Transverse colon (tissue), 4 donors: ENCODE data around the gene ZDHHC14. TPM values are rescaled to one million over a fixed set of nuclear protein-coding genes. Genes with fewer than 3 reads are reported as not detected.

Experiments used
- DNase-seq: peaks from one replicate; pipeline ENCODE4 v3.0.0-alpha.2; 2019
- H3K27ac ChIP-seq, 4 donors: fragments of 200-600 bp; sonication (generic); 2 replicates each; pipeline ENCODE4 v1.5.1; 2016 to 2018; ENCODE audit warnings: inconsistent platforms in 4 of 4
- H3K27me3 ChIP-seq: fragments of 200-600 bp; sonication (generic); 2 replicates; pipeline ENCODE4 v1.5.1; 2017; ENCODE audit warnings: inconsistent platforms
- H3K36me3 ChIP-seq, 4 donors: fragments of 200-600 bp; sonication (generic); 2 replicates each; pipeline ENCODE4 v1.5.1; 2017 to 2019; ENCODE audit warnings: inconsistent platforms in 4 of 4
- H3K4me1 ChIP-seq, 4 donors: fragments of 200-600 bp; sonication (generic); 2 replicates each; pipeline ENCODE4 v1.5.1; 2017 to 2020; ENCODE audit warnings: inconsistent platforms in 4 of 4
- H3K4me3 ChIP-seq, 4 donors: fragments of 200-600 bp; sonication (generic); 1 replicate in 1 of 4; 2 replicates in 3 of 4; pipeline versions ENCODE4 v1.5.1 to v1.6.1; 2017 to 2019; ENCODE audit warnings: inconsistent platforms in 4 of 4
- H3K9me3 ChIP-seq, 2 donors: fragments of 200-600 bp; sonication (generic); 2 replicates each; pipeline ENCODE4 v1.5.1; 2017 to 2019; ENCODE audit warnings: inconsistent platforms in 2 of 2
- EP300 ChIP-seq: sonication (generic); formaldehyde crosslinking; IDR thresholded peaks from one replicate; pipeline ENCODE4 v1.6.1; 2017; ENCODE audit warnings: antibody characterized with exemption, low read depth
- POLR2A ChIP-seq: fragments of 450-650 bp; IDR thresholded peaks from one replicate; pipeline ENCODE4 v1.6.1; 2016; ENCODE audit warnings: antibody characterized with exemption, mild to moderate bottlenecking, moderate library complexity
- POLR2AphosphoS5 ChIP-seq, 3 donors: sonication (generic); formaldehyde crosslinking; IDR thresholded peaks; one replicate each; pipeline ENCODE4 v1.6.1; 2016; ENCODE audit warnings: antibody characterized with exemption in 3 of 3
- WGBS, 2 donors: methylation state at CpG; one replicate each; pipeline ENCODE4 v1.1.5; 2018; ENCODE audit warnings: low coverage in 1 of 2; 5-methylcytosine and 5-hydroxymethylcytosine counted together
- in situ Hi-C, 4 donors: fragments of 200-750 bp; cut with MboI; loops; one replicate each; pipeline versions ENCODE4 v1.15.0 to v1.15.1; 2017; ENCODE audit warnings: low sequenced_read_pairs in 3 of 4, low pct_ligation_motif_present in 1 of 4, low pct_unique_long_range_greater_than_20kb in 1 of 4
- intact Hi-C: fragments of 100-400 bp; cut with DNase I; formaldehyde crosslinking; loops from one replicate; pipeline ENCODE4 v1.15.1; 2023; ENCODE audit warnings: low total_unique reads
- total RNA-seq, 4 donors: library from RNA; depleted of rRNA; stranded (reverse); fragments of >200 nt; gene quantifications; one replicate each; pipeline ENCODE4 v1.1.0, GENCODE V29; 2016
- TF ChIP-seq, protein P1 (sequence below), 5 experiments: fragments of 200-600 bp in 3 of 5; fragments of 450-650 bp in 2 of 5; sonication (generic) in 3 of 5; IDR thresholded peaks; 1 replicate in 2 of 5; 2 replicates in 3 of 5; pipeline ENCODE4 v1.5.1; 2016 to 2017; ENCODE audit warnings: antibody characterized with exemption in 5 of 5, inconsistent platforms in 3 of 5, mild to moderate bottlenecking in 2 of 5, moderate library complexity in 1 of 5

The ZDHHC14 gene
- total RNA-seq, 4 donors from 2014 or later = 10.2 to 16.5 (median 12.5) TPM

DNA sequence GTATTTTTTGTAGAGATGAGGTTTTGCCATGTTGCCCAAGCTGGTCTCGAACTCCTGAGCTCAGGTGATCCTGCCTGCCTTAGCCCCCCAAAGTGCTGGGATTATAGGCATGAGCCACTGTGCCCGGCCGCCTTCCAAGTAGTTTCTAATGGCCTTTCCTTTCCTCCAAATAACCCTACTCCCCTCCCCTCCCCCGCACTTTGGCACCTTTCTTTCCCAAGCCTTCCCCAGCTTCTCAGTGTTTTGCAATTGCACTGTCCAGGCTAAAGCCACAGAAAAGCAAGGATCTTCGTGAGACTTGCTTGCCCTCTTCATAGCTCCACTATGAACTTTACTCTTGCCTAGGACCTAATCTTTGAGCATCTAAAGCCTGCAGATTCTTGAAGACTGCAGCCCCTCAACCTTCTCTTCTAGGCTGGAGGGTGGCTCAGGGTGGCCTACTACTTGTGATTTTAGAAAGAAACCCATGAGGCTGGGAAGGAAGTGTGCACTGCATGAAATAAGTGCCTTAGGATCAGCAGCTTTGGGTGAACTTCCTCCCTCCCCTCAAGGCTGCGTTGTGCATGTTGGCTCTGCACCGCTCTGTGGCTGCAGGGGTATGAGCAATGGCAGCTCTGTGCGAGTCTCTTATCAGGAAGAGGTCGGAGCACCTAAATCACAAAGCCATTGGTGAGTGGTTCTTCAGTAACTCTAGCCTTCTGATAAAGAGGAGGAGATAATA is 289.6 kb downstream of the ZDHHC14 start:
- DNase-seq = no peak
- in situ Hi-C loops = no loop called here
- H3K4me1 ChIP-seq = peaks cover 4 to 28% (median 13%) of the 10 kb centered on the region in 4 donors
- H3K27ac ChIP-seq = peak overlapping the region; percentile 50 to 78 (median 63)
- no peaks in the 10 kb centered on the region for H3K27me3 ChIP-seq
- intact Hi-C loops = no loop called here
- H3K4me3 ChIP-seq = no peak overlapping the region
- no peaks in the 10 kb centered on the region for H3K9me3 ChIP-seq
- no peaks in the 10 kb centered on the region for H3K36me3 ChIP-seq
- WGBS, 2 donors = 80 to 87% methylated on average over 7 to 9 of the region's 9 CpGs
- TF ChIP-seq, protein P1, sequence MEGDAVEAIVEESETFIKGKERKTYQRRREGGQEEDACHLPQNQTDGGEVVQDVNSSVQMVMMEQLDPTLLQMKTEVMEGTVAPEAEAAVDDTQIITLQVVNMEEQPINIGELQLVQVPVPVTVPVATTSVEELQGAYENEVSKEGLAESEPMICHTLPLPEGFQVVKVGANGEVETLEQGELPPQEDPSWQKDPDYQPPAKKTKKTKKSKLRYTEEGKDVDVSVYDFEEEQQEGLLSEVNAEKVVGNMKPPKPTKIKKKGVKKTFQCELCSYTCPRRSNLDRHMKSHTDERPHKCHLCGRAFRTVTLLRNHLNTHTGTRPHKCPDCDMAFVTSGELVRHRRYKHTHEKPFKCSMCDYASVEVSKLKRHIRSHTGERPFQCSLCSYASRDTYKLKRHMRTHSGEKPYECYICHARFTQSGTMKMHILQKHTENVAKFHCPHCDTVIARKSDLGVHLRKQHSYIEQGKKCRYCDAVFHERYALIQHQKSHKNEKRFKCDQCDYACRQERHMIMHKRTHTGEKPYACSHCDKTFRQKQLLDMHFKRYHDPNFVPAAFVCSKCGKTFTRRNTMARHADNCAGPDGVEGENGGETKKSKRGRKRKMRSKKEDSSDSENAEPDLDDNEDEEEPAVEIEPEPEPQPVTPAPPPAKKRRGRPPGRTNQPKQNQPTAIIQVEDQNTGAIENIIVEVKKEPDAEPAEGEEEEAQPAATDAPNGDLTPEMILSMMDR (IDR thresholded peaks at IDR 0.05) = no peak
- no peak for TF ChIP-seq EP300
- TF ChIP-seq POLR2A = no peak
- no peak for TF ChIP-seq POLR2AphosphoS5 (IDR thresholded peaks at IDR 0.05)

DNA sequence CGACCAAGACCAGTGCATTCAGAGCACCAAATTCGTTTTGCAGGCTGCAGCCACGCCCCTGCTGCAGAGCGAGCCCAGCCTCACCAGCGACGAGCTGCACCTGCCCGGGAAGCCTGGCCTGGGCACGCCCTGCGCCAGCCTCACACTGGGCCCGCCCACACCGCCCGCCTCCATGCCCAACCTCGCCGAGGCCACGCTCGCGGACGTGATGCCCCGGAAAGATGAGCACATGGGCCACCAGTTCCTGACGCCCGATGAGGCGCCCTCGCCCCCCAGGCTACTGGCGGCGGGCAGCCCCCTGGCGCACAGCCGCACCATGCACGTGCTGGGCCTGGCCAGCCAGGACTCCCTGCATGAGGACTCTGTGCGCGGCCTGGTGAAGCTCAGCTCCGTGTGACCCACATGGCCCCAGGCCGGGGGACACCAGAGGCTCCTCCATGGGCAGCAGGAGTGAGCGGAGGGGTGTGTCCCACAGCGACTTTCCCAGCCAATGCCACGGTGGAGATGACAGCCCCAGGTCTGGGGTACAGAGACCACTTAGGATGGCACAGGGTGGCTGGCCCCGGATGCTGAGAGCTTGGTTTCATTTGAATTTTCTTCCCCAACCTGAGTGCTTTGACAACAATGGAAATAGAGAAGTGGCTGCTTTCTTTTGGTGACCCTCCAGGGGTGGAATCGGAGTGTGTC is 291.9 kb downstream of the ZDHHC14 start:
- TF ChIP-seq POLR2A = no peak
- TF ChIP-seq POLR2AphosphoS5 (IDR thresholded peaks at IDR 0.05) = no peak
- TF ChIP-seq EP300 = no peak
- TF ChIP-seq, protein P1 (IDR thresholded peaks at IDR 0.05) = no peak
- intact Hi-C loops = no loop called here
- DNase-seq = no peak
- in situ Hi-C loops = no loop called here
- 89 to 100% methylated on average over 1 to 34 of the region's 37 CpGs for WGBS, 2 donors
- Histone ChIP-seq H3K27ac (no peak overlapping the region), H3K36me3 (no peaks in the 10 kb centered on the region), H3K27me3 (no peaks in the 10 kb centered on the region), H3K4me1 (peaks cover 4 to 19% (median 9%) of the 10 kb centered on the region in 4 donors), H3K9me3 (no peaks in the 10 kb centered on the region), H3K4me3 (no peak overlapping the region)

DNA sequence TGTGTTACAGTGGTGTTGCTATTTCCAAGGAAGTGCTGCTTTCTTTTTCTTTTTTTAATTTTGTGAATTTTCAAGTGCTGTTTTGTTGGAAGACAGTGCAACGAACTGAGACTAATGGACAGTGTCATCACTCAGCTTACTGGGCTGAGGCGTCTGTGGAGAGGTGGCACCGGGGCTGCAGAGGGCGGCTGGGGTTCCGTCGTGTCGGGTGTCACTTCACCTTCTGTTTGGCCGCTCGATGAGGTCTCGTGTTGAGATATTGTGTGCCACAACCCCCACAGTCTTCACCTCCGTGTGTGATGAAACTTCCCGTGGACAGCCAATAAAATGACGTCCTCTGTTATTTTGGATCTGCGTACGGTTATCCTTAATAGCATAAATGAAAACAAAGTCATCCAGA is 292.6 kb downstream of the ZDHHC14 start:
- 88 to 90% methylated on average over 3 to 15 of the region's 15 CpGs for WGBS, 2 donors
- in situ Hi-C loops (no loop called here), intact Hi-C loops (no loop called here)
- Histone ChIP-seq H3K27me3 (no peaks in the 10 kb centered on the region), H3K4me1 (peaks cover 4 to 19% (median 9%) of the 10 kb centered on the region in 4 donors), H3K9me3 (no peaks in the 10 kb centered on the region), H3K4me3 (no peak overlapping the region), H3K36me3 (no peaks in the 10 kb centered on the region), H3K27ac (no peak overlapping the region)
- TF ChIP-seq, protein P1 (IDR thresholded peaks at IDR 0.05) = no peak
- TF ChIP-seq POLR2AphosphoS5 (IDR thresholded peaks at IDR 0.05) (no peak), EP300 (no peak)
- DNase-seq = no peak

DNA sequence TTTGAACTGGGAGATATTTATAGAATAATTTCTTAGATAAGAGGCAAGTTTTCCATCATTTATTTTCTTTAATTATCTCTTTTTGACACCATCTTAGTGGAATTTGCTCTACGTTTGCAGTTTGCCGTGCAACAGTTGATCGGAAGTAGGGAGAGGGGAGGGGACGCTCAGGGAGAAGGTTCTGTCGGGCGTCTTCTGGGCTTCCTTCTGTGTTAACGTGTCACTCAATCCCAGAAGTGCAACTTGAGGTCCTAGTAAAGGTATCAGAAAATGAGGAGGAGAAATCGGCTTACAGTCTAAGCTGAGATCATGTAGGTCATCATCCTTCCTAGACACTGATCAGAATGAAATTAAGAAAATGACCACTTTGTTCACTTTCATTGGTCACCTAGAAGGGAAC is 293.1 kb downstream of the ZDHHC14 start:
- TF ChIP-seq EP300 (no peak), POLR2A (no peak), POLR2AphosphoS5 (IDR thresholded peaks at IDR 0.05) (no peak)
- TF ChIP-seq, protein P1 (IDR thresholded peaks at IDR 0.05) = no peak
- no peaks in the 10 kb centered on the region for H3K9me3 ChIP-seq
- H3K27ac ChIP-seq = no peak overlapping the region
- H3K27me3 ChIP-seq = no peaks in the 10 kb centered on the region
- H3K36me3 ChIP-seq = no peaks in the 10 kb centered on the region
- H3K4me1 ChIP-seq = peaks cover 4 to 17% (median 9%) of the 10 kb centered on the region in 4 donors
- in situ Hi-C loops = no loop called here
- H3K4me3 ChIP-seq = no peak overlapping the region
- WGBS, 2 donors = 95 to 96% methylated on average over 8 of the region's 8 CpGs
- no peak for DNase-seq
- intact Hi-C loops = no loop called here
